HG03378 (cell line): ENCODE results near the gene RTP2.

Source experiments
- ATAC-seq: cut with Tn5 transposase; IDR thresholded peaks from one replicate; pipeline ENCODE4 v1.9.1; 2021; ENCODE audit warnings: mild to moderate bottlenecking, moderate library complexity; ENCODE audit not compliant: unreplicated experiment

RTP2 gene, protein sequence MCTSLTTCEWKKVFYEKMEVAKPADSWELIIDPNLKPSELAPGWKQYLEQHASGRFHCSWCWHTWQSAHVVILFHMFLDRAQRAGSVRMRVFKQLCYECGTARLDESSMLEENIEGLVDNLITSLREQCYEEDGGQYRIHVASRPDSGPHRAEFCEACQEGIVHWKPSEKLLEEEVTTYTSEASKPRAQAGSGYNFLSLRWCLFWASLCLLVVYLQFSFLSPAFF

DNA sequence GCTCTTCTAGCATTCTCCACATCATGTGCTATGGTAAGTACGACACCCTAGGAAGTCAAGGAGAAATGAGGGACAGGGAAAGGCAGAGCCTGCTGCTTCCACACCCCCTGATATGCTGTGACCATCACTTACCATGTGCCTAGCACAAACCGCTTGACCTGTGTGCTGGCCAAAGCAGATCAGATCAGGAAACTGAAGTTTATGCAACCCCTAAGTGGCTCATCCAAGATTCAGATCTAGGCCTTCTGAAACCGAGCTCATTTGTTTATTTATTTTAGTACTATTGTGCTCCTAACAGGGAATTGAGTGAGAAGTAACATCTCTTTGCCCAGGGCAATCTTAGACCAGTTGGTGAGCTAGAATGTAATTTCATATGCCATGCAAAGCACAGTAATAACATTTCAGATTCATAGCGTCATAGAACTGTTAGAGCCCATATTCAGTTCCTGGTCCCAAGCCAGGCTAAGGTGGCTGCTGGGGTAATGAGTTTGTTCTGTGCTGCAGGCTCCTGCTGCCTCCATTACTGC, at the start of gene RTP2:
Gene RTP2, minus strand, starts transcription at position 51 of the 527 bp plus-strand sequence. CDS start 429 bp downstream, outside the sequence.
- no peak for ATAC-seq

DNA sequence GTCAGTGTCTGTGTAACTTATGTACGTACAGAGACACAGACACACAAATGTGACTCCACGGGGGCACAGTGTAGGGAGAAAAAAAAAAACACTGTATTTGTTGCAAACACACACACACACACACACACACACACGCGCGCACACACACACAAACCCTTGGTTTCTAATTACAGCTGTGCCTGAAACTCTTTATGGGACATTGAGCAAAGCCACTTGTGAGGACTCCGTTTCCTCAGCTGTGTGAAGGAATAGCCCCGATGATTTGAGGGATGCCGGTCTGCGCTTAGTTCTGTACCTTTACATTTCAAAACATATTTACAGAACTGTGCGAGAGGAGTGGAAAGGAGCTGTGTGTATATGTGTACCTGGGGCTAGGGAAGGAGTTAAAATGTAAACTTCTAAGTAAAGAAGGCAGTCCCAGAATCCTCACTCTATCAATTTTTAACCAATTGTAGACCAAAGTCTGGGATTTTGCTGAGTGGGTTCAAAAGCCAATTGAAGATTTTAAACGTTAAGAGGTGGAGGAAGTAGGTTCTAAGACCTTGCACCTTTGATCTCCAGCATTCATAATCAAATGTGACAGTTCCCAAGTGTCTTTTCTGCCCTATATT, 48.3 kb upstream of the RTP2 start:
- ATAC-seq, result no peak

DNA sequence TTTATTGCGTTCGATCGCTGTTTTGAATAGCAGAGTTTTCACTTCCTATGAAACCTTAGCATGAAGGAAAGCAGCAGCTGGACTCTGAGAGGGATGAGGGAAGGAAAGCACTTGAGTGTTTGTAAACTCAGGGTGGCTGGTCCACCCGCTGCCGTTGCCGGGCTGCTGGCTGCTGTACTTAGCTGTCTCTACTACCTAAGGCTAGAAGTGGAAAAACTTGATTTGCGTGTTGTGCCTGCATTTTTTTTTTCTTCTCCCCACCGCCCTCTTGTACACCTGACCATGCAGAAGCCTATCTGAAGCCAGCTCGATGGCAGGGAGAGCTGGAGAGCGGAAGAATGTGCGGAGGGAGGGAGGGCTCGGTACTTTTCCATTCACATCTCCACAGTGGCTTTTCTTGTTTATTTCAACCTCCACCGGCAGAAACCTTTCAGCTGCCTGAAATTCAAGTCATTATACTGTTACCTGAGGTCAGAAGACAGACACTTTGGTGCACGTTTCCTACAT, 47.7 kb upstream of the RTP2 start:
- ATAC-seq, result no peak

DNA sequence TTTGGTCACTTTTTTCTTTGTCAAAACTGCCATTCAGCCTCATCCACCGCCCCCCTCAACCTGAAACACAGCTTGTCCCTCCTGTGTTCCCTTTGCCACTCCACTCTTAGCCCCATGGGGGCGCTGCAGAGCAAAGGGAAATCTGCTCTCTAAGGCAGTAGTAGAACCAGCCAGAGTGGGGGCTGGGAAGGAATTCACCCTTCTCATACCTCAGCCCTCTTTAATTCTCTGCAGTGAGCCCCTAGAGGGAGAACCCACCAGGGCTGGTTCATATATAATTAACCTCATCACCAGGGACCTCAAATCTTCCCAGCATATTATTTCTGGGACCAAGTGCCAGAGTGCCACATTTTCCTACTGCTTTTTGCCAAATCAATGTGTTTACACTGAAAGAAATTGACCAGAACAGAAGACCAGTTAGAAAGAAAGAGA, 45.7 kb upstream of the RTP2 start:
- ATAC-seq, result peak; percentile 36

DNA sequence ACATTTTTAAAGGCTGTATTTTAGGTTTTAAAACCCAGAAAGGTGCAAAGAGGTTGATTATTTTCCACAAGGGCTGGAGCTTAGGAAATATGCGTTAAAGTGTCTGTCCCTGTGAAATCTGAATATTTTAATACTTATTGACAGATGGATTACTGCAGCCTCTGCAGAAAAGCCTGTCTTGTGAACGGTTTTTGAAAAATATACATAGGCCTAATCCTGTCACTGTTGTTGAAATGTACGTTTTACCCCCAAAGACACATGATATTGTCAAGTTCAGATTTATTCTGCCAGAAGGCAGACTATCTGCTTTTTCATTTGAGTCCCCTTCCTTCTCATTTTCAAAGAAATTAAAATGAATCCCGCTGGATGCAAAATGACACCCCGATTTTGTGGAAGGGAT, 45.1 kb upstream of the RTP2 start:
- no peak for ATAC-seq

DNA sequence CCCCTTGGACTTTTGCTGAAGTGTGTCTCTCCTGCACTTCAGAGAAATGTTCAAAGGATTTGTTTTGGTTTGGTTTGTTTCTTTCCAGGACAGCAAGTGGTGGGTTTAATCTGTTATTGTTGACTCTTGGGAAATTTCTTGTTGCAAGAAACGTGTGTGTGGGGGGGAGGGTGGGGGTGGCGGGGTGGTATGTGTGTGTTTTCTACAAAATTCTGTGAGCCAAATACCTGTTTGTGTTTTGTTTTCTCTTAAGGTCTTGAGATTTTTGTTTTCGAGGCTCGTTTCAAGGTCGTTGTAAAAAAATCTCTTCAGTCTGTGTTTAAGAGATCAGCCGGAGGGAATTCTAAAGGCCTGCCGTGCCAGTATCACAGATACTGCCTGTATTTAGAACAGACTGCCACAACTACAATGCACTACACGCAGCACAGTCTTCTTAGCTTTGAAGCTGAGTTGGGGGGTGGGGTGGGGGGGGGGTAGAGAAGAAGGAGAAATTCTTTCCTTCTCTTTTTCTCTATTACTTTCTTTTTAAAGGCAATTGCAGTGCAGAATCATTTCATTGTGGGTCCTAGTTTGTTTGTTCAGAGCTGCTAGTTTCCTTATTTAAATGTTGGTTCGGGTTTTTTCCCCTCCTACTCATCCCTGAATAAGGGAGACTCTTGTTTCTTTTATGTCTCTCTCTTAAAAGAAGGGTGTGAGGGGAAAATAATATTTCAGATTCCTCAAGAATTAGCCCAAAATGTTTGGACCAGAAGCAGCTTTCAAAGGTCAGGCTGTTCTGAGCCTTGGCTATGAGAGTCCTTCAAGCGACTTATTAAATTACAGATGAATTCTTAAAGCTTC, 44.3 kb upstream of the RTP2 start:
- no peak for ATAC-seq

DNA sequence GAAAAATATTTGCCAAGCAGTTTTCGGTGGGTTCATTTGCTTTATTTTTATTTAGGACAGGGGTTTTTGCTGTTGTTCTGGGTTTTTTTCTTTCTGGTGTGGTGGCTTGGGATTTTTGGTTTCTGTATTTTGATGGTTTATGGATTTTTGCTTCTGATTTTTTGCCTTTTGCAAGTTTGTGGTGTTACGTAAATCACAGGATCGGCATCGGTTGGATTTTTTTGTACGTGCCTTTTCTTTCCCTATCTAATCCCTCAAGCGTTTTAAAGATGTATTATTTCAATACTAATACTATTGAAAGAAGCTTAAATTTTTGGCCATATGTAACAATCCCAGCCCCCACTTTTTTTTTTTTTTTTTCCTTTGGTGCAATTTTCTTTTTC, 43.7 kb upstream of the RTP2 start:
- ATAC-seq, result no peak

DNA sequence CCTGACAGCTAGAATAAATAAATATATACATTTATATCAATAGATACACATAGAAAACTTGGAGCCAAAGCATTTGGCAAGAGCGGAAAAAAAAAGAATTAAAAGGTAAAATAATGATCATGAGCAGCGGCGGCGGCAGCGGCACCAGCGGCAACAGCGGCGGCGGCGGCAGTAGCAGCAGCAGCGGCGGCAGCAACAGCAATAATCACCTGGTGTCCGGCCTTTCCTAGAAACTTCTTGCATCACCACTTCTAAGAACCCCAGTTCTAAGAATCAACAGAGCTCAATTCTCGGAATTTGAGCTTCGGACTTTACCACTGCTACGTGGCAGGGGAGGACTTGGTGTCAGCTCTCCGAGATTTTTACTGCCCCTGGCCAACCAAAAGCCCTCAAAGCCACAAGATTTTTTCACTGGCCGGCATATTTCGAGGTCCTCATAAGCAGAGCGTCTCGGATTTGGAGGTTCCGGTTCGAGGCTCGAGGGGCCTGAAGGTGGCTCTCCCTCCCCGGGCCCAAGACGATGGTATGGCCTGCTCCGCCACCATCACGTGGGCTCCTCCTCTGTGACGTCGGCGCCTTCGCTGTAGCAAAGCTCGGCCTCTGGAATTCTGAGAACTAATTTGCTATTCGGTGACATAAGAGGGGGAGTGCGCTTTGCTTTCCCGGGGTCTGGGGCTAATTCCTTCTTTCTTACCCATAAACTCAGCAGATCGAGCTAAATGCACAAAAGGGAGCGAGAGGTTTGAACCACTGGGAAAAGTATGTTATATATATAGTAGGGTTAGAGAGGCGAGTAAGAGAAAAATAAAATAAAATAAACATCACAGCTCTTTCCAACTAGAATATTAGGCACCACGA, 43.1 kb upstream of the RTP2 start, which contains the start of gene BCL6:
Gene BCL6, minus strand, starts transcription at position 268 of the 858 bp plus-strand sequence. CDS start 11,775 bp downstream, outside the sequence.
- ATAC-seq, result peak; percentile 78

DNA sequence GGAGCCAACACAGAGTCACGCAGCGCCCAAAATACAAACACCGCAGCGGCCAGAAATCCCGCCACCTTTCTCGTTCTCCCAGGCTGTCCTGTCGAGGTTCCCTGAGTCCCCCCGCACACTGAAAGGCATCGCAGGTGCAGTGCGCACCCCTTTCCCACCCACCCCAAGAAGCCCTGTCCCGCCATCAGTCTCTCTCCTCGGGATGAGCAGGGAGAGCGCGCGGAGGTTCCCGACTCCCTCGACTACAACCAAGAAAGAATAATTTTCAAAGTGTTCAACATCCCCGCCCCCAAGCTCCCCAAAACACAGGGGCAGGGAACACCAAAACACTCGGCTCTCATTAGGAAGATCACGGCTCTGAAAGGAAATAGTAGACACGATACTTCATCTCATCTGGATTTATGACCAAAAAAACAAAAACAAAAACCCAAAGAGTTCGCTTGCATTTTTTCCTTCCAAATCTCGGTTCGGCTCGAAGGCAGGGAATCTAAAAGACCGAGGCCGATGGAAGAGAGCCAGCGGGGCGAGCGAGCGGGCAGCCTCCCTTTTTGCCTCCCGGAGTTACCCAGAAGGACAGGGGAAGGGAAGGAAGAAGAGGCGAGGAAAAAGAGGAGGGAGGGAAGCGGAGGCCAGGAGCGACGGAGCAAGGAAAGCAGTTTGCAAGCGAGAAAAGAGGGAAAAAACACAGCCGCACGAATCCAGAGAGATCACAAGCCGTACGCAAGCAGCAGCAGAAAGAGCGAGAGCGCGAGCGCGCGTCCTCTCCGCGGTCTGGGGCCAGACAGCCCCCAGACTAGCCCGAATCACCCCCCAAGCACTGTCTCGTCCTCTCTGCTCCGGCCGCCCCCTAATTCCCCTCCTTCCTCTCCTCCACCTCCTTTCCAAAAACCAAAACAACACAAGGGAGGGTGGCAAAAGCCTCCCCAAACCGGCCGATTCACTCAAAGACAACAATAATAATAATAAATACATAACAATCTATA, 42.1 kb upstream of the RTP2 start:
- ATAC-seq, result no peak

DNA sequence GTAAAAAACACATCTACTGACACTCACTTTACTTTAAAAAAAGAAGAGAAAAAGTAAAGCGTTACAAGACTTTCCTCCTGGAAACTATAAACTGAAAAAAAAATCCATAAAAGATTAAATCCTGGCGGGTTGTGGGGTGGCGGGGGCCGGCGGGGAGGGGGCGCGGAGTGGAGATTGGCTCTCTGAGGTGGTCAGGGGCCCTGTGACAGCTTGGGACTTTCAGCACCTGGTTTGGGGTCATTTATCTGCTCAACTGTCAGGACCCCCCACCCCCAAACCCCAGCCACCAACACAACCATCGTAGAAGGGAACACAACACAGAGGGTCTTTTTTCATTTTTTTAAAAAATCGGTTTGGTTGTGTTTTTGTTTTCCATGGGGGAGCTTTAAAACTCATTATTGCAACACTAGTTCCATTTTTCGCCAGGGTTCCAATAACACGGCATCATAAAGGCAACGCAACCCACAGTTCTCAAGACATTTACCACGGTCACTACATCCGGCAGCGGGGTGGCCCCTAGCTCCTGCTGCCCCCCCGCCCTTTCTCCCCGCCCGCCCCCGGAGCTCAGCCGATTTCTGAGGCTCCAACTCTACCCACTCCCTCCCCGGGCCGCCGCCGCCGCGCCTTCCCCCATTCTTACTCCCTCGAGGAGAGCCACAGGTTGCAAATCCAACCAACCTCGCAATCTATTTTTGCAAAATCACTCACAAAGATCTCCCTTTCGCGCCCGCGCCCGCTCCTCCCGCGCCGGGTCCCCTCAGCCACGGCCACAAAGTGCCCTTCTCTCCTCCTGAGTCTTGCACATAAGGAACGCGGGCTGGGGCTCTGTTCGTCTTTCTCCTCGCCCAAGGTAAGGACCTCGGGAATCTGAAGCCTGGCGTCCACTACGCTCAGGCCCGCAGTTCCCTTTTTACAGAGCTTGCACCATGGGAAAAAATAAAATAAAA, 41.1 kb upstream of the RTP2 start:
- no peak for ATAC-seq

DNA sequence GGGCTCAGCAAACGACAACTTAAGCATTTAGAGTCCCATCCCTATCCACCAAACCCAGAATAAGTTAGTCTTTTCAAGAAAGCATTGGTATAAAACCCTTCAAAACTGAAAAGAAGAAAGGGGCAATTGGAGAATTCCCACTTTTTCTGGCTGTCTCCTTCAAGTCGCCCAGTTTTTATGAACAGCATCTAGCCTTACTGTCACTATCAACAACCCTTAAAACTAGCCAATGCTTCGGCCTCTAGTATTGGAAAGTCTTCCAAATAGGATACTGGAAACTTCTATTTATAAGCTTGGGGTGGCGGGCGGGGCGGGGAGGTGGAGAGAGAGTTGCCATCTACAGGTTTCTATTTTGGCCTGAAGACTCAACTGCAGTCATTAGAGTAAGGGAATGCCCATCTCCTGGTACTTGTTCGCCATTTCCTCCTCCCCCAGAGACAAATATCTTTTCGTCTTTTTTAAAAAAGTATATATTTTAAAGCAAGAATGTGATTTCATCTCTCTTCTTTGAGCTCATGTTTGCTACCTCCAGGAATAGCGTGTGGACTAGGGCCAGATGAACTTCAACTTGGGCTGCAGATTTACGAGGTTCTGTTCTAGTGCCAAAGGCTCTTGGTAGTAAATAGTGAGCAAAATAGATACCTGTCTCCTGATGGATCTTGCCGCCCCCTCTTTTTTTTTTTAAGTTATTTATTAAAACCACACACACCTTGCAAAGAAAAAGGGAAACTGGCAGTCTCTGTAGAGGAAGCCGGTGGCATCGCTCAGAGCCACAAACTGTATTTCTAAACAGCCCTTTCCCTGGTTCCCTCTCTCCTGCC, 40.2 kb upstream of the RTP2 start:
- no peak for ATAC-seq

DNA sequence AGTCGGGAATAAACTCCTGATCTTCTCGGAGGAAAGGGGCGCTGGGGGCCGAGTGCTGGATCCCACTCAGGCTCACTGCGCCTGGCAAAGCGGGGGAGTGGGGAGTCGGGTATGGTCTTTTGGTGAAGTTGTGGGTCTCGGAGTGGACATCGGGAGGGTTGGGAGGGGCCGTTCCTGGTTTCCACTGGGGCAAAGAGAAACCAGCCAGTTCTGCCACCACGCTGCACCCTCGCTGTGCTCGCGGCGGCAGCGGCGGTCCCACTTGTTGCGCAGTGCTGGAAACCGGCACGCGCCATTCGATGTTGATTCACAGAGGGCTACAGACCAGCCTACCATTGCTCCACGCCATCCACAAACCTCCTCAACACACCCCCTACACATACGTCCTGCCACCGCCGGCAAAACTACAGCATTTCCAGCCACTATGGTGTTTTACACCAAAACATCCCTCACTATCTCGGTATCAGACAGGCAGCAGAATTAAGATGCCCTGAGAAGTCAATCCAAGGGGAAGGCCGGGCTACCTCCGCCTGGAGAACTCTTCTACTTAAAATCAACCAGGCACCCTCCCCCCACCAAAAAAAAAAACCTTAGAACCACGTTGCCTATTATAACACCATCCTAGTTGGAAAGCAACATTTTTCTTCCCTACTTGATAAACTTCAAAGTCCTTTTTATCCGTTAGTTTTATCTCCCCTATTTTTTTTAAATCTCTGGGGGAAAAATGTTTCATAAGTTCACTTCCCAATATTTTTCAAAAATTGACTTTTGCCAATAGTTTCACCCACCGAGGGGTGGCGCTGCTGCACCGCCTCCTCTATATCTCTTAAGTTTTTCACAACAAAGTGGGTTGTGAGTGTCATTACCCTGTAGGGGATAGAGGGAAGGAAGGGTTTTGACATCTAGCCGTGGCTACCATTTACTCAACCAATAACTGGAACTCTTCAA, 39.3 kb upstream of the RTP2 start:
- no peak for ATAC-seq

DNA sequence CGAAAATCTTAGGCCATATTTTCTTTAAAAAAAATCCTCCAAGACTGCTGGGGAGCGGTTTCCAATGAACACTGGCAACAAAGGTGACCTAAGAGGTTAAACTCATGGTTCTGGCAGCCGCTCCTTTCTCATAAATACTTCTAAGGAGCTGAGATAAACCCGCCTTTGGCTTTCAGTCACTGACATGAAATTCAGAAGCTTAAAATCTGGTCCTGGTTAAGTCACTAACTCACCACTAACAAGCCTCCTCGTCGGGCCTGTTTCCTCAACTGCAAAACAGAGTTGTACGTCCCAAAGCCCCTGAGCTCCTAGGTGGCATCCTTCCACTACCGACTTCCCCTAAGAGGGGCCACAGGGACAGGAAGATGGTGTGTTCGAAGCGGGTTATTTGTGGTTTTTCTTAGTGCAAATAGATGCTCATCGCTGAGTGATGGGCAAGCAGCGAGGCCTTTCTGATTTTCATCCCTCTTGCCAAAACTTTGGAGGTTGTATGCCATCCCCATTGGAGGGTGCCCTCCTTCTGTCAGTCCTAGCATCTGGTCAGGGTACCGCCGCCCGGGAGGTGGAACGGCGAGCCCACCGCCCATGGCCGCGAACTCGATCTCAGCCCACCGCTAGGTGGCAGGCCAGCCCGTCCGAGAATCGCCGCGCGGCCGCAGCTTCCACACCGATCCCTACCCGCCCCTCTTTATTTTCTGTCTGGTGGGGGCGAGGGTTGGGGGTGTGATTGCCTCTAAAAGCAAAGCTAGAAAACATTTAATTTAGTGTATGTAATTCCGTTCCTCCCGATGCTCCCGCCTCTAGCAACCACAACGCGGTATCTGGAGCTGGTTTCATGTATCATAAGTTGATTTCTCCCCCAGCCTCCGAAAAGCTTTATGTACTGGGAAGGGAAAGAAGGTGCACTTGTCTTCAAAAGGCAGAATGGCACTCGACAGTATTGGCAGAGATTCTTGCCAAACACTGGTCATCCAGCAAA, 38.4 kb upstream of the RTP2 start:
- ATAC-seq, result no peak

DNA sequence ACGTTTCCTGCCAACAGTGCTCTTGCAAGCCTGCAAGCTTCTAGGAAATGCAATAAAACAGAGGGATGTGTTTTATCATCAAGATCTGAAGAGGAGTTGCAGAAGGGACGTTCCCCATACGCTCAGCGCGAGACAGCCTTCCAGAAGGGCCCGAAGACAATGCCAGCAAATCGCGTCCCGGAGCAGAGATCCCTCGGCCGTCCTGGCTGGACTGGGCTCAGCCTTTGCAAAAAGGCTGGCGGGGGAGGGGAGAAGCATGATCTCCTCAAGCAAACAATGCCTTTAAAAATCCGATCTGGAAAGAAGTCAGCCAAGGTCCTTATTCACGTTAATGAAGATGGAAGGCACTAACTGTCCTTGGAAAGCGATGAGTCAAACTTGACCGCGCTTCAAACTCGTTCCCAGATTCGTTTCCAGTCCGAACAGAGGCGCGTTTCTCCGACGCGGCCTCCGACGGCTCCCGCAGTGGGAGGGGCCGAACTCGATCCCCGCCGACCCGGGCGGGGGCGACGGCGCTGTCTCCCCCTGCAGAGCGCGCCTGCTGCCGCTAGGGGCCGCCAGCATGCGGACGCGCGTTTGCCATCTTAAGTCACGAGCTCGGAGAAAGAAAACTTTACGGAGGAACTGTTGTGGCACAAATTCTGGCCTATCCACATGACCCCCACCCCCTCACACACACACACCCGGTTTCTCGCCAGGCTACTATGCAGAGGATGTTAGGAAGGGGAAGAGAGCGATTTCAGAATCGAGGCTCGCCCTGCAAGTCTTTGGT, 37.4 kb upstream of the RTP2 start:
- no peak for ATAC-seq
